HT-29 (cell line): Measurements from ENCODE around the gene GOLGA6B. TPM values are rescaled to one million over a fixed set of nuclear protein-coding genes. Genes with fewer than 3 reads are reported as not detected.
A peak's percentile ranks its signal among the peaks of the same experiment; 100 is the strongest.
"Not testable (repeated sequence)": the region's sequence is repeated elsewhere in the genome, so short reads cannot be mapped to it uniquely, and the experiment has no call there.

Experiments used
- DNase-seq: peaks from one replicate; pipeline ENCODE4 v3.0.0-alpha.2; 2015; ENCODE audit warnings: low spot score
- small RNA-seq: library from RNA; depleted of rRNA; stranded (forward); fragments of <200 nt; gene quantifications from one replicate; pipeline ENCODE3, GENCODE V24; 2014
- total RNA-seq: library from RNA; depleted of rRNA; stranded (reverse); fragments of >200 nt; shearing (Covaris generic); gene quantifications from 2 replicates; pipeline ENCODE4 v1.2.3, GENCODE V29; 2014; rRNA removed

The GOLGA6B gene
- total RNA-seq, 1 experiment from 2014 or later, result not detected

GRCh38 chr15:72663931-72664330 lies 9.4 kb downstream of the GOLGA6B start:
- not testable (repeated sequence) for DNase-seq

- not testable (repeated sequence) for DNase-seq
Observed at GRCh38 chr15:72665706-72666105, 11.2 kb downstream of the GOLGA6B start.

- not testable (repeated sequence) for DNase-seq
Observed at GRCh38 chr15:72669803-72670202, 15.3 kb downstream of the GOLGA6B start.

GRCh38 chr15:72670656-72671352 lies 16.3 kb downstream of the GOLGA6B start:
- peak; percentile 93 for DNase-seq

GRCh38 chr15:72671525-72671924 lies 17.0 kb downstream of the GOLGA6B start:
- DNase-seq, result no peak

GRCh38 chr15:72676838-72677237 lies 22.3 kb downstream of the GOLGA6B start:
- DNase-seq, result no peak

- DNase-seq, result no peak
Observed at GRCh38 chr15:72680931-72681330, 26.4 kb downstream of the GOLGA6B start.

GRCh38 chr15:72682772-72683171 lies 28.3 kb downstream of the GOLGA6B start:
- no peak for DNase-seq

GRCh38 chr15:72685301-72685924 lies 30.9 kb downstream of the GOLGA6B start:
- no peak for DNase-seq

- peak; percentile 97 for DNase-seq
Observed at GRCh38 chr15:72685925-72686794, 31.7 kb downstream of the GOLGA6B start, which contains the start of the genes BBS4 and HIGD2B. Gene BBS4, plus strand, starts transcription at chr15:72686207. Its CDS starts 21 bp downstream, at chr15:72686228. Gene HIGD2B, minus strand, starts transcription at chr15:72686182. Its CDS starts 9,808 bp downstream, at chr15:72676374.

- no peak for DNase-seq
Observed at GRCh38 chr15:72688697-72689096, 34.2 kb downstream of the GOLGA6B start.

GRCh38 chr15:72690938-72691337 lies 36.4 kb downstream of the GOLGA6B start:
- no peak for DNase-seq

- no peak for DNase-seq
Observed at GRCh38 chr15:72698938-72699337, 44.4 kb downstream of the GOLGA6B start.

- DNase-seq, result no peak
Observed at GRCh38 chr15:72700076-72700475, 45.6 kb downstream of the GOLGA6B start.

- no peak for DNase-seq
Observed at GRCh38 chr15:72706266-72706665, 51.8 kb downstream of the GOLGA6B start.

GRCh38 chr15:72708551-72709303 lies 54.2 kb downstream of the GOLGA6B start:
- DNase-seq, result not testable (repeated sequence)

Small RNA genes lying within 50 kb of the gene (small RNA-seq; reads per million reads assigned to genes)
- gene RN7SL853P, result not detected

Other genes with a start within 250 kb of the GOLGA6B start
- 39.4 and 44.1 TPM in 2 replicates for gene ARIH1, start 180.4 kb upstream of the GOLGA6B start, total RNA-seq
- 1.0 TPM in 1 of 2 replicates, not detected in the other for gene HIGD2B, start 31.5 kb downstream of the GOLGA6B start, total RNA-seq
- 13.5 and 14.2 TPM in 2 replicates for gene BBS4, start 31.5 kb downstream of the GOLGA6B start, total RNA-seq
- 90.1 and 109 TPM in 2 replicates for gene ADPGK, start 129.1 kb downstream of the GOLGA6B start, total RNA-seq